ENCODE results near the gene NAA30. TPM values are rescaled to one million over a fixed set of nuclear protein-coding genes. Genes with fewer than 3 reads are reported as not detected.

Gene NAA30
- total RNA-seq, 1 donor from 2014 or later, result 53.8 TPM

DNA sequence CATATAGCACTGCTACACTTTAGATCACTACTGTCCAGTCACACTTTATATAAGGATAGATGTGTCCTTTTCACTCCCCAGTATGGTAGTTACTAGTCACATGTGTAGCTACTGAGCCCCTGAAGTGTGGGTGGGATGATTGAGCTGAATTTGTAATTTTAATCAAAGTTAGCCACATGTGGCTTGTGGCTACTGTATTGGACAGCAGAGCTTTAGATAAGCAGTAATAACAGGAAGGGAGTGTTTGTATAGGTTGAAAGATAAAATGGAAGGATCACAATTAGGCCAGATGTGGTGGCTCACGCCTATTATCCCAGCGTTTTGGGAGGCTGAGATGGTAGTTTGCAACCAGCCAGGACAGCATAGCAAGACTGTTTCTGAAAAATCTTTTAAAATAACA is 23.5 kb downstream of the NAA30 start:
- Histone ChIP-seq H3K36me3 (peaks cover 10% of the 10 kb centered on the region), H3K9me3 (ENCODE audit: low read depth) (no peaks in the 10 kb centered on the region), H3F3A (ENCODE audit: low read depth) (peaks cover 4% of the 10 kb centered on the region), H3K27ac (no peak overlapping the region), H3K4me1 (no peaks in the 10 kb centered on the region), H3K9ac (no peak overlapping the region), H3K27me3 (no peaks in the 10 kb centered on the region), H3K4me3 (no peak overlapping the region), H4K20me1 (ENCODE audit: low read depth) (no peaks in the 10 kb centered on the region), H3K4me2 (no peak overlapping the region), H2AFZ (replicated peaks) (no peak overlapping the region), H3K79me2 (ENCODE audit: low read depth) (no peaks in the 10 kb centered on the region)
- peaks cover 2% of the 10 kb centered on the region for H3K27me3 Mint-ChIP-seq (ENCODE audit: insufficient read depth, low read depth)
- DNase-seq (ENCODE audit: low spot score), result no peak
- no peak overlapping the region for H3K4me3 Mint-ChIP-seq
- no peaks in the 10 kb centered on the region for H3K9me3 Mint-ChIP-seq
- H3K4me1 Mint-ChIP-seq, result no peaks in the 10 kb centered on the region
- no peak overlapping the region for H3K27ac Mint-ChIP-seq
- H3K36me3 Mint-ChIP-seq, result peaks cover 5% of the 10 kb centered on the region
- TF ChIP-seq, protein P1, sequence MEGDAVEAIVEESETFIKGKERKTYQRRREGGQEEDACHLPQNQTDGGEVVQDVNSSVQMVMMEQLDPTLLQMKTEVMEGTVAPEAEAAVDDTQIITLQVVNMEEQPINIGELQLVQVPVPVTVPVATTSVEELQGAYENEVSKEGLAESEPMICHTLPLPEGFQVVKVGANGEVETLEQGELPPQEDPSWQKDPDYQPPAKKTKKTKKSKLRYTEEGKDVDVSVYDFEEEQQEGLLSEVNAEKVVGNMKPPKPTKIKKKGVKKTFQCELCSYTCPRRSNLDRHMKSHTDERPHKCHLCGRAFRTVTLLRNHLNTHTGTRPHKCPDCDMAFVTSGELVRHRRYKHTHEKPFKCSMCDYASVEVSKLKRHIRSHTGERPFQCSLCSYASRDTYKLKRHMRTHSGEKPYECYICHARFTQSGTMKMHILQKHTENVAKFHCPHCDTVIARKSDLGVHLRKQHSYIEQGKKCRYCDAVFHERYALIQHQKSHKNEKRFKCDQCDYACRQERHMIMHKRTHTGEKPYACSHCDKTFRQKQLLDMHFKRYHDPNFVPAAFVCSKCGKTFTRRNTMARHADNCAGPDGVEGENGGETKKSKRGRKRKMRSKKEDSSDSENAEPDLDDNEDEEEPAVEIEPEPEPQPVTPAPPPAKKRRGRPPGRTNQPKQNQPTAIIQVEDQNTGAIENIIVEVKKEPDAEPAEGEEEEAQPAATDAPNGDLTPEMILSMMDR (IDR thresholded peaks at IDR 0.05), result no peak
- TF ChIP-seq EZH2phosphoT487 (IDR thresholded peaks at IDR 0.05) (no peak), EZH2 (IDR thresholded peaks at IDR 0.05) (no peak)

DNA sequence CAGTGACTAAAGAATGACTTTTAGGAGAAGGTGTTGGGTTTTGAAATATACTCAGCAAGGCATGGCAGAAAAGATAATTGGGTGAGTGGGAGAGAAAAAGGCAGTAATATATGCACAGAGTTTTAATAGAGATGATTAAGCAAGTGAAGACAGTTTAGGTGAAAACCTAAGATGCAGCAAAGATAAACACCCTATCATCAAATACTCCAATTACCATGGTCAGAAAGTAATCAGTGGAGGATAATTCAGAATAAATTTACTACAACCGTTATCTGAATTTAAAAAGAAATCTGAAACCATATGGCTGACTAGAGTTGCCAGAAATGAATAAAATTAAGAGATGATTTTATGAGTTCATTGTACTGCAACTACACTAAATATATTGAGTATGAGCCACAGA is 26.8 kb downstream of the NAA30 start:
- Histone ChIP-seq H3K27ac (no peak overlapping the region), H2AFZ (replicated peaks) (no peak overlapping the region), H3K4me2 (no peak overlapping the region), H3K4me3 (no peak overlapping the region), H3K79me2 (ENCODE audit: low read depth) (no peaks in the 10 kb centered on the region), H3K36me3 (no peaks in the 10 kb centered on the region), H3K9ac (no peak overlapping the region), H4K20me1 (ENCODE audit: low read depth) (no peaks in the 10 kb centered on the region), H3K27me3 (no peaks in the 10 kb centered on the region), H3K9me3 (ENCODE audit: low read depth) (no peaks in the 10 kb centered on the region), H3K4me1 (no peaks in the 10 kb centered on the region), H3F3A (ENCODE audit: low read depth) (peaks cover 4% of the 10 kb centered on the region)
- no peak for TF ChIP-seq EZH2 (IDR thresholded peaks at IDR 0.05)
- TF ChIP-seq EZH2phosphoT487 (IDR thresholded peaks at IDR 0.05), result no peak
- TF ChIP-seq, protein P1 (IDR thresholded peaks at IDR 0.05), result no peak
- H3K36me3 Mint-ChIP-seq, result no peaks in the 10 kb centered on the region
- DNase-seq (ENCODE audit: low spot score), result no peak
- no peaks in the 10 kb centered on the region for H3K4me1 Mint-ChIP-seq
- H3K9me3 Mint-ChIP-seq, result no peaks in the 10 kb centered on the region
- peaks cover 4% of the 10 kb centered on the region for H3K27me3 Mint-ChIP-seq (ENCODE audit: insufficient read depth, low read depth)
- H3K4me3 Mint-ChIP-seq, result no peak overlapping the region
- H3K27ac Mint-ChIP-seq, result no peak overlapping the region

DNA sequence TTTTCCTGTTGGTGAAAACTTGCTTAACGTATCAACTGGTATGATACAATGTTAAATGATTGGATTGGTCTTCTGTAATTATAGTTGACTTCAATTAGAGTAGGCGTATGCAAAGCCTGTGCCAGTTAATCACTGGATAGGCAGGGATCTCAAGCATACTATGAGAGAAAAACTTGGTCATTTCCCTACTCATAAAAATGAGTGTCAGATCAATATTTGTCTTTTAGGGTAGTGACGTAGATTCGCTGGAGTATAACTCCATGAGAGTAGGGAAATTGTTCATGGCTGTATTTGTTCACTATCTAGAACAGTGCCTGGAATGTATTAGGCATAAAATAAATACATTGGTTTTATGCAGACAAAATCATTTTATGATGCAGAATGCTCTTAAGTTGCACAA is 28.6 kb downstream of the NAA30 start:
- H3K79me2 ChIP-seq (ENCODE audit: low read depth), result no peaks in the 10 kb centered on the region
- no peak overlapping the region for H2AFZ ChIP-seq (replicated peaks)
- no peak overlapping the region for H3K9ac ChIP-seq
- H3K27me3 Mint-ChIP-seq (ENCODE audit: insufficient read depth, low read depth), result peaks cover 7% of the 10 kb centered on the region
- H3K4me3 ChIP-seq, result no peak overlapping the region
- H3K4me2 ChIP-seq, result no peak overlapping the region
- peaks cover 4% of the 10 kb centered on the region for H3F3A ChIP-seq (ENCODE audit: low read depth)
- no peaks in the 10 kb centered on the region for H4K20me1 ChIP-seq (ENCODE audit: low read depth)
- DNase-seq (ENCODE audit: low spot score), result no peak
- H3K4me3 Mint-ChIP-seq, result no peak overlapping the region
- TF ChIP-seq, protein P1 (IDR thresholded peaks at IDR 0.05), result no peak
- TF ChIP-seq EZH2 (IDR thresholded peaks at IDR 0.05), result no peak
- no peak for TF ChIP-seq EZH2phosphoT487 (IDR thresholded peaks at IDR 0.05)
- no peaks in the 10 kb centered on the region for H3K27me3 ChIP-seq
- H3K36me3 Mint-ChIP-seq, result no peaks in the 10 kb centered on the region
- no peak overlapping the region for H3K27ac Mint-ChIP-seq
- no peaks in the 10 kb centered on the region for H3K9me3 ChIP-seq (ENCODE audit: low read depth)
- no peaks in the 10 kb centered on the region for H3K4me1 Mint-ChIP-seq
- no peaks in the 10 kb centered on the region for H3K4me1 ChIP-seq
- H3K36me3 ChIP-seq, result no peaks in the 10 kb centered on the region
- H3K9me3 Mint-ChIP-seq, result no peaks in the 10 kb centered on the region
- H3K27ac ChIP-seq, result no peak overlapping the region

Measured in neural progenitor cell (in vitro differentiated cells).